HEK293 (cell line): Measurements from ENCODE around the gene OR52I2.

Experiments
- CTCF ChIP-seq: fragments of 450-650 bp; formaldehyde crosslinking; IDR thresholded peaks from 2 replicates; pipeline ENCODE4 v1.5.1; 2016; ENCODE audit warnings: missing biosample characterization, missing genetic modification characterization
- ZBTB48 ChIP-seq: fragments of 450-650 bp; formaldehyde crosslinking; IDR thresholded peaks from 2 replicates; pipeline ENCODE4 v1.5.1; 2016; ENCODE audit warnings: missing biosample characterization, missing genetic modification characterization
- ZNF132 ChIP-seq: fragments of 450-650 bp; formaldehyde crosslinking; IDR thresholded peaks from 2 replicates; pipeline ENCODE4 v1.5.1; 2017; ENCODE audit warnings: missing biosample characterization, missing genetic modification characterization, borderline replicate concordance

GRCh38 chr11:4559527-4560440, 21.8 kb upstream of the OR52I2 start:
- TF ChIP-seq CTCF (no peak), ZBTB48 (tag by site-specific recombination) (no peak), ZNF132 (no peak)
